DMS 273 (cell line): ENCODE data around the gene BET1.
"Not testable (repeated sequence)": the region's sequence is repeated elsewhere in the genome, so short reads cannot be mapped to it uniquely, and the experiment has no call there.

Source experiments
- DNase-seq: peaks from one replicate; lab custom pipeline; 2025; ENCODE audit not compliant: unreplicated experiment; lab: John Stamatoyannopoulos, UW

Gene BET1

GRCh38 chr7:94004024-94004951, at the start of gene BET1:
BET1 (minus strand) TSS chr7:94004355; CDS start chr7:94004216, 139 bp downstream.
- peak; percentile 100 for DNase-seq

- no peak for DNase-seq
These were observed 49.4 kb upstream of the BET1 start for GRCh38 chr7:94053532-94053931.

GRCh38 chr7:94052398-94053180, 48.4 kb upstream of the BET1 start:
- no peak for DNase-seq

- no peak for DNase-seq
These were observed 45.9 kb upstream of the BET1 start for GRCh38 chr7:94050046-94050445.

- DNase-seq: no peak
These were observed 45.5 kb upstream of the BET1 start for GRCh38 chr7:94049615-94050014.

GRCh38 chr7:94048755-94049154, 44.6 kb upstream of the BET1 start:
- DNase-seq: no peak

- no peak for DNase-seq
These were observed 43.8 kb upstream of the BET1 start for GRCh38 chr7:94047956-94048355.

- DNase-seq: no peak
These were observed 41.4 kb upstream of the BET1 start for GRCh38 chr7:94045581-94045980.

GRCh38 chr7:94044806-94045205, 40.7 kb upstream of the BET1 start:
- no peak for DNase-seq

- no peak for DNase-seq
These were observed 39.1 kb upstream of the BET1 start for GRCh38 chr7:94043299-94043698.

- DNase-seq: no peak
These were observed 38.2 kb upstream of the BET1 start for GRCh38 chr7:94042381-94042780.

- DNase-seq: no peak
These were observed 37.4 kb upstream of the BET1 start for GRCh38 chr7:94041529-94041928.

GRCh38 chr7:94040254-94040653, 36.1 kb upstream of the BET1 start:
- DNase-seq: no peak

- DNase-seq: no peak
These were observed 35.3 kb upstream of the BET1 start for GRCh38 chr7:94039368-94040035.

- no peak for DNase-seq
These were observed 27.7 kb upstream of the BET1 start for GRCh38 chr7:94031865-94032264.

GRCh38 chr7:94030634-94031033, 26.5 kb upstream of the BET1 start:
- no peak for DNase-seq

GRCh38 chr7:94029976-94030375, 25.8 kb upstream of the BET1 start:
- DNase-seq: no peak

GRCh38 chr7:94028768-94029167, 24.6 kb upstream of the BET1 start:
- no peak for DNase-seq

GRCh38 chr7:94026619-94027018, 22.5 kb upstream of the BET1 start:
- not testable (repeated sequence) for DNase-seq

GRCh38 chr7:94022550-94022949, 18.4 kb upstream of the BET1 start:
- DNase-seq: no peak

GRCh38 chr7:94016786-94017185, 12.6 kb upstream of the BET1 start:
- no peak for DNase-seq
